PC-3 (cell line): ENCODE measurements around the gene ZDHHC1. TPM values are rescaled to one million over a fixed set of nuclear protein-coding genes. Genes with fewer than 3 reads are reported as not detected.

Experiments
- ATAC-seq: fragments of 200-7000 bp; cut with Tn5 transposase; 2 replicates; pipeline ENCODE4 v1.9.1; 2020; ENCODE audit warnings: mild to moderate bottlenecking, moderate library complexity
- BruUV-seq: library from RNA; stranded (reverse); fragments of 400-500 nt; replicated peaks from 2 replicates; lab custom pipeline; 2021; lab: Mats Ljungman, UMichigan
- CTCF ChIA-PET: fragments of 300-600 bp; sonication (Branson Sonifier 250); formaldehyde crosslinking; loops from one replicate; lab custom pipeline; 2022; ENCODE audit warnings: antibody characterized with exemption; lab: Charles Lee
- POLR2A ChIA-PET: fragments of 300-600 bp; sonication (Branson Sonifier 250); formaldehyde crosslinking; loops from one replicate; lab custom pipeline; 2022; ENCODE audit warnings: antibody characterized with exemption; ENCODE audit not compliant: unreplicated experiment; lab: Charles Lee
- DNase-seq: peaks from one replicate; pipeline ENCODE4 v3.0.0-alpha.2; 2015
- H2AFZ ChIP-seq: fragments of 300-600 bp; sonication (generic); 2 replicates; pipeline ENCODE4 v1.6.0; 2016; ENCODE audit warnings: antibody characterized with exemption, low read length
- H3F3A ChIP-seq: fragments of 300-600 bp; sonication (generic); one replicate; pipeline ENCODE4 v1.6.0; 2017; ENCODE audit warnings: antibody characterized with exemption, low read length, control low read depth, mild to moderate bottlenecking; ENCODE audit not compliant: unreplicated experiment
- H3K27ac ChIP-seq: fragments of 300-600 bp; sonication (generic); 2 replicates; pipeline ENCODE4 v1.5.1; 2016; ENCODE audit warnings: mild to moderate bottlenecking, low read length
- H3K27me3 ChIP-seq: fragments of 300-600 bp; sonication (generic); 2 replicates; pipeline ENCODE4 v1.6.1; 2016; ENCODE audit warnings: low read length, mixed read lengths
- H3K36me3 ChIP-seq: fragments of 300-600 bp; sonication (generic); 2 replicates; pipeline ENCODE4 v1.6.1; 2016; ENCODE audit warnings: low read depth, mixed run types, low read length, mixed read lengths
- H3K4me1 ChIP-seq: fragments of 300-600 bp; sonication (generic); 2 replicates; pipeline ENCODE4 v1.5.1; 2016; ENCODE audit warnings: low read length; ENCODE audit not compliant: insufficient read depth
- H3K4me2 ChIP-seq: fragments of 300-600 bp; sonication (generic); 2 replicates; pipeline ENCODE4 v1.6.0; 2016; ENCODE audit warnings: low read length
- H3K4me3 ChIP-seq: fragments of 300-600 bp; sonication (generic); 2 replicates; pipeline ENCODE4 v1.5.1; 2016; ENCODE audit warnings: mild to moderate bottlenecking, low read length, mixed read lengths
- H3K79me2 ChIP-seq: fragments of 300-600 bp; sonication (generic); 2 replicates; pipeline ENCODE4 v1.6.1; 2017; ENCODE audit warnings: low read length, mixed read lengths
- H3K9ac ChIP-seq: fragments of 300-600 bp; sonication (generic); 2 replicates; pipeline ENCODE4 v1.6.0; 2016; ENCODE audit warnings: mild to moderate bottlenecking, low read length
- H3K9me2 ChIP-seq: fragments of 300-600 bp; sonication (generic); replicated peaks from 2 replicates; pipeline ENCODE4 v1.6.1; 2016; ENCODE audit warnings: mixed run types, low read length, mixed read lengths
- H3K9me3 ChIP-seq: fragments of 300-600 bp; sonication (generic); 2 replicates; pipeline ENCODE4 v1.6.1; 2016; ENCODE audit warnings: low read length, mixed read lengths
- H4K20me1 ChIP-seq: fragments of 300-600 bp; sonication (generic); 2 replicates; pipeline ENCODE4 v1.6.1; 2016; ENCODE audit warnings: low read length, mixed read lengths
- EZH2 ChIP-seq: fragments of 300-600 bp; sonication (generic); IDR thresholded peaks from one replicate; pipeline ENCODE4 v1.6.1; 2017; ENCODE audit warnings: antibody characterized with exemption, mild to moderate bottlenecking, low read length; ENCODE audit not compliant: unreplicated experiment
- EZH2phosphoT487 ChIP-seq: fragments of 300-600 bp; sonication (generic); IDR thresholded peaks from 2 replicates; pipeline ENCODE4 v1.6.1; 2018; ENCODE audit warnings: mild to moderate bottlenecking, antibody characterized with exemption, low read length, borderline replicate concordance
- intact Hi-C: fragments of 100-400 bp; cut with micrococcal nuclease; formaldehyde crosslinking; loops from 2 replicates; pipeline ENCODE4 v1.9.0; 2023
- total RNA-seq: library from RNA; depleted of rRNA; stranded (reverse); fragments of >200 nt; gene quantifications from 2 replicates; pipeline ENCODE4 v1.2.3, GENCODE V29; 2014
- TF ChIP-seq, protein P1 (sequence below): fragments of 300-600 bp; sonication (generic); conservative IDR thresholded peaks from 2 replicates; pipeline ENCODE4 v1.5.1; 2017; ENCODE audit warnings: antibody characterized with exemption, low read depth, mild to moderate bottlenecking, low read length

Gene ZDHHC1
- total RNA-seq, 1 experiment from 2014 or later, result 4.8 TPM

DNA sequence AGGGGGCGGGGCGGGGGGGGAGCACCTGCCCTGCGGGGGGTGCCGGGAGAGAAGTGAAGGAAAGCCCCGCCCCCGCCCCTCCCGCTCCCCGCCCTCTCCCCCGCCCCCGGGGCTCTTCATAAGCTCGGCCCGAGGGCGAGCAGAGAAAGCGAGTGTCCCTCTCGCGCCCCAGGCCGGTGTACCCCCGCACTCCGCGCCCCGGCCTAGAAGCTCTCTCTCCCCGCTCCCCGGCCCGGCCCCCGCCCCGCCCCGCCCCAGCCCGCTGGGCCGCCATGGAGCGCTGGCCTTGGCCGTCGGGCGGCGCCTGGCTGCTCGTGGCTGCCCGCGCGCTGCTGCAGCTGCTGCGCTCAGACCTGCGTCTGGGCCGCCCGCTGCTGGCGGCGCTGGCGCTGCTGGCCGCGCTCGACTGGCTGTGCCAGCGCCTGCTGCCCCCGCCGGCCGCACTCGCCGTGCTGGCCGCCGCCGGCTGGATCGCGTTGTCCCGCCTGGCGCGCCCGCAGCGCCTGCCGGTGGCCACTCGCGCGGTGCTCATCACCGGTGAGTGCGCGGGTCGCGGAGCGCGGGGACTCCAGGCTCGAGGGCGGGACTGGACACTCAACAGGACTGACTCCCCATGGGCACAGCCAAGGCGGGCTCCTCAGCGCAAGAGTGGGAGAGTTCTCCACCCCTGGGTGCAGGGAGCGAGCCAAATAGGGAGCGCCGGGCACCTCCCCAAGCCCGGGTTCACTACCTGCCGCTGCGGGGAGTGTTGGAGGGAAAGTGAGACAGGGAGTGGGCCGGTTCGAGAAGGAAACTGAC, 14.9 kb upstream of the ZDHHC1 start, which contains the start of gene HSD11B2:
Gene HSD11B2, plus strand, starts transcription at position 145 of the 798 bp plus-strand sequence. Its CDS starts 128 bp downstream, at position 273.
- ATAC-seq, result peak; percentile 71
- H3F3A ChIP-seq, result no peaks in the 10 kb centered on the region
- peak within 1 kb of the TSS; percentile 54 for H3K9ac ChIP-seq
- no peak within 1 kb of the TSS for H3K27ac ChIP-seq
- no peaks in the 10 kb centered on the region for H3K79me2 ChIP-seq
- H3K4me2 ChIP-seq, result peak within 1 kb of the TSS; percentile 91
- H3K4me1 ChIP-seq, result peaks cover 3% of the 10 kb centered on the region
- POLR2A ChIA-PET, result interaction anchor here (0.6 kb wide), 1 partner anchor 116 kb away, joined by 11 read pairs; no protein-coding TSS in a partner anchor
- CTCF ChIA-PET, result interaction anchor here (0.5 to 0.8 kb wide), 2 partner anchors 24 to 83 kb away, joined by 3 to 4 read pairs; no protein-coding TSS in a partner anchor
- no peaks in the 10 kb centered on the region for H3K27me3 ChIP-seq
- H4K20me1 ChIP-seq, result no peaks in the 10 kb centered on the region
- intact Hi-C loops, result no loop called here
- BruUV-seq, result no TSS peak
- no peaks in the 10 kb centered on the region for H3K9me2 ChIP-seq
- H3K4me3 ChIP-seq, result peak within 1 kb of the TSS; percentile 68
- no peaks in the 10 kb centered on the region for H3K9me3 ChIP-seq
- DNase-seq, result peak; percentile 59
- no peaks in the 10 kb centered on the region for H3K36me3 ChIP-seq
- no peak for TF ChIP-seq EZH2
- TF ChIP-seq EZH2phosphoT487, result no peak
- TF ChIP-seq, protein P1, sequence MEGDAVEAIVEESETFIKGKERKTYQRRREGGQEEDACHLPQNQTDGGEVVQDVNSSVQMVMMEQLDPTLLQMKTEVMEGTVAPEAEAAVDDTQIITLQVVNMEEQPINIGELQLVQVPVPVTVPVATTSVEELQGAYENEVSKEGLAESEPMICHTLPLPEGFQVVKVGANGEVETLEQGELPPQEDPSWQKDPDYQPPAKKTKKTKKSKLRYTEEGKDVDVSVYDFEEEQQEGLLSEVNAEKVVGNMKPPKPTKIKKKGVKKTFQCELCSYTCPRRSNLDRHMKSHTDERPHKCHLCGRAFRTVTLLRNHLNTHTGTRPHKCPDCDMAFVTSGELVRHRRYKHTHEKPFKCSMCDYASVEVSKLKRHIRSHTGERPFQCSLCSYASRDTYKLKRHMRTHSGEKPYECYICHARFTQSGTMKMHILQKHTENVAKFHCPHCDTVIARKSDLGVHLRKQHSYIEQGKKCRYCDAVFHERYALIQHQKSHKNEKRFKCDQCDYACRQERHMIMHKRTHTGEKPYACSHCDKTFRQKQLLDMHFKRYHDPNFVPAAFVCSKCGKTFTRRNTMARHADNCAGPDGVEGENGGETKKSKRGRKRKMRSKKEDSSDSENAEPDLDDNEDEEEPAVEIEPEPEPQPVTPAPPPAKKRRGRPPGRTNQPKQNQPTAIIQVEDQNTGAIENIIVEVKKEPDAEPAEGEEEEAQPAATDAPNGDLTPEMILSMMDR, result no peak
- peak within 1 kb of the TSS; percentile 73 for H2AFZ ChIP-seq

DNA sequence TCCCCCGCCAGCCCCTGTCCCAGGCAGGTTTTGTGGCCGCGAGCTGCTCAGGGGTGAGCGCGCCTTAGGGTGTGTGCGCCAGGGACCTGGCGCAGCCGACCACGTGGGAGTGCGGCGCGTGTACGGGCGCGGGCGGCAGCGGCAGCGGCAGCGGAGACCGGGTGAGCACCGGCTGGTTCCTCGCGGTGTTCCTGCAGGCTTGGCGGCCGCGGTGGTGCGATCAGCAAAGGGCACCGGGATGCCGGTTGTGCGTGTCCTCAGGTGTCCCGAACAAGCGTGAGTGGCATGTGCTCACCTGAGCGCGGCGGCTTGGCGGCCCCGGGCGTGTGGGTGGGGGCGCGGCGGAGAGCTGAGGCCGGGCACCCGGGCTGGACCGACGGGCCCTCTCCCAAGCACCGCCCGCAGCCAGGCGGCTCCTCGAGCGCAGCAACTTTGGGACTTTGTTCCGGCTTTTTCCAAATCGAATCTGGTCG, 14.3 kb upstream of the ZDHHC1 start:
- H2AFZ ChIP-seq, result peak overlapping the region; percentile 73
- no peaks in the 10 kb centered on the region for H4K20me1 ChIP-seq
- ChIA-PET CTCF (interaction anchor here (0.5 to 0.8 kb wide), 2 partner anchors 25 to 83 kb away, joined by 3 to 4 read pairs; no protein-coding TSS in a partner anchor), POLR2A (no interaction called here)
- TF ChIP-seq, protein P1, result no peak
- TF ChIP-seq EZH2phosphoT487, result peak; percentile 63
- H3K9me3 ChIP-seq, result no peaks in the 10 kb centered on the region
- no peaks in the 10 kb centered on the region for H3K27me3 ChIP-seq
- peak overlapping the region; percentile 88 for H3K4me2 ChIP-seq
- peak; percentile 37 for ATAC-seq
- H3K79me2 ChIP-seq, result no peaks in the 10 kb centered on the region
- H3K4me1 ChIP-seq, result peaks cover 3% of the 10 kb centered on the region
- DNase-seq, result peak; percentile 29
- H3K9me2 ChIP-seq, result no peaks in the 10 kb centered on the region
- no TSS peak for BruUV-seq
- intact Hi-C loops, result no loop called here
- no peak overlapping the region for H3K27ac ChIP-seq
- peak overlapping the region; percentile 54 for H3K9ac ChIP-seq
- peak overlapping the region; percentile 68 for H3K4me3 ChIP-seq
- H3F3A ChIP-seq, result no peaks in the 10 kb centered on the region
- no peaks in the 10 kb centered on the region for H3K36me3 ChIP-seq
